Activated naive CD8-positive, alpha-beta T cell treated with anti-CD3 and anti-CD28 coated beads, Interleukin-2, amount 50 U/mL, for 16 hours (primary cell): ENCODE data around the gene CPPED1.

Source experiments
- DNase-seq: peaks from one replicate; pipeline ENCODE4 v3.0.0-alpha.2; 2020; ENCODE audit warnings: low read depth, low spot score

Gene CPPED1

DNA sequence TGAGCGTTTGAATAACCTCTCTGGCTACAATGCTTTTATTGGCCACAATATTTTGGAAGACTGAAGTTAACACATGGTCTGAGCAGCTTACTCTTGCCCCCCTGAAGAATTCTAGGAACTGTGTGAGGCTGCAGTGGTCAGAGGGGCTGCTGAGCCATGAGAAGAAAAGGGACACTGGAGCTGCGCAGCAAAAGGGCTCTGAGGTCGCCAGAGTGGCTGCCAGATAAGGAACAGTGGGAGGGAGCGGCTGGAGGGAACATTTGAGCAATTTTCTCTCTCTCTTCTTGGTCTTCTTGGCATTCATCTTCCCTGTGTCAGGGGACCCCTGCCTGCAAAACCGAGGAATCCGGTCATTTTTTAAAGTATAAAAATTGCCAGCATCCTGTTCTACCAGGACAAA, 66.1 kb downstream of the CPPED1 start:
- DNase-seq = no peak

DNA sequence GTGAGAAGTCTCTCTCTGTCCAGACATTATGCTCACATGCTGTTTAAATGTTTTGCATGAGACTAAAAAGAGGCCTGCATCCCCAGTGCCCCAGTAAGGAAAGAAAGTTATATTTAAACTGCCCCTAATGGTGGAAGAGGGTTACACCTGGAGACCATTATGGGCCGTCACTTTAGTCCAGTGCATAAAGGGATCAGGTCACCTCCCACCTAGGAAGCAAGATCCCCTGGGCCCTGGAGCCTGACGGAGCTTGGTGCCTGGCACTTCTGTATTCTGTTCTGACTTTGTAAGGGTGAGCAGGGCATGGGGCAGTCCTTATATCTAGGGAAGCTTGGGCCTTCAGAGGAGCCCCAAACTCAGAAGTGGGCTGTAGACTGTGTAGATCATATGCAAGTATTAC, 67.9 kb downstream of the CPPED1 start:
- no peak for DNase-seq

DNA sequence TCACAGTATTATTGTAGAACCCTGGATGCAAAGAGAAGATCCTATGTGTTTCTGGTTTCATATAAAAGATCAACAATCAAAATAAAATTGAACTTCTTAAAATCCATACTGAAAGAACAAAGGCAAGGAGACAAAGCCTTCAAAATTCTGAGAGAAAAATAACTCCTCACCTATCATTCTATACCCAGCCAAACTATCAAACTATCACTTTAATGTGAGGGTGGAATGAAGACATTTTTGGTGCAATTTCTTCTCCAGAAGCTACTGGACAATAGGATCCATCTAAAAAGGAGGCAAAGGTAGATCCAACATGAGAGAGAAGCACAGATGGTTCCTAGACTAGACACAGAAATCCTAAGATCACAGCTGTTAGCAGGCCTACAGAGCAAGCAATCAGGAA, 71.1 kb downstream of the CPPED1 start:
- DNase-seq = no peak

DNA sequence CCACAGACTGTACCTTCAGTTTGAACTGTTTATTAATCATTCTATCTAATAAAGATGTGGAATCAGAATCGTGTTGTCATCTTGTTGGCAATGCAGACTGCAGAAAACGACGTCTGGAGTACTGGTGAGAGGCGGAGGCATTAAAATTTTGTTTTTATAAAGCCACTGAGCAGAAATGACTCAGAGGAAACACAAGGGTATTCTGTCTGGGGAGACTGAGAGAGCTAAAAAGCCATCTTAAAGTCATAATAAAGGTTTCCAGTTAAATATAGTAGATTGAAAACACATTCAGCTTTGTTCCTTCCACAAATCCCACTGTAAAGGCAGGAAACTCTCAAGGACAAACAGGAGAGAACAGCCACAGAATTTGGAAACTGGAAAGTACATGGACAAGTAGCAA, 74.2 kb downstream of the CPPED1 start:
- DNase-seq = no peak

DNA sequence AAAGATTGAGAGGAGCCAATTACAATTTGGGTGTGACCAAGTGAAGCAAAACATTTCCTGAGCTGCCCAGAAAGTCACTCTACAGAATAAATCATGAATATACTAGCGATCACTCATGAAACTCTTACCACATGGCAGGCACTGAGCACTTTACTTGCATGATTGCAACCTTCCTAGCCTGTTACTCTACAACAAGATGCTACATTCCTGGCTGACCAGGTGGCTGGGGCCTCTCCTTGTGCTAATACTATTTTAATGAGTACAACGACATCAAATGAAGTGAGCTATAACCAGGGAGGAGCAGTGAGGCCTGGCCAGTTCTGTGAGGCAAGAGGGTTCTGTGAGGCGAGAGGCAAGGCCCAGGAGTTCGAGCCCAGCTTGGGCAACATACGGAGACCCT, 75.2 kb downstream of the CPPED1 start:
- no peak for DNase-seq

DNA sequence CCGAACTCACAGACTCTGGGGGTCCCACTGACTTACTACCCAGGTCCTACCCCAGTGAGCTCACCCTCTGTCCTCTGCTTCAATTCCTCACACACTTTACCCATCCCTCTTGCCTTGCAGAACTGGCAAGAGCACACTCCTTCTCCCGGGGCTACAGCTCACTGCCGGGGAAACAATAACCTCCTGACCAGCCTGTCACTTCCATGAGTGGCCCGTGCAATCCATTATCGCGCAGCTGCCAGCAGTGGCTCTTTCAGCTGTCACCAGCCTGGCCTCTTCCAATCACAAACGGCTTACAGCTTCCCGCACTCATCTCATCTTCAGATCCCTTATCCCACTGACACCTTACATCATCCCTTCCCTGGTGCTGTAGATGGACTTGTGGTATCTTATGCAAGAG, 79.5 kb downstream of the CPPED1 start:
- DNase-seq = no peak

DNA sequence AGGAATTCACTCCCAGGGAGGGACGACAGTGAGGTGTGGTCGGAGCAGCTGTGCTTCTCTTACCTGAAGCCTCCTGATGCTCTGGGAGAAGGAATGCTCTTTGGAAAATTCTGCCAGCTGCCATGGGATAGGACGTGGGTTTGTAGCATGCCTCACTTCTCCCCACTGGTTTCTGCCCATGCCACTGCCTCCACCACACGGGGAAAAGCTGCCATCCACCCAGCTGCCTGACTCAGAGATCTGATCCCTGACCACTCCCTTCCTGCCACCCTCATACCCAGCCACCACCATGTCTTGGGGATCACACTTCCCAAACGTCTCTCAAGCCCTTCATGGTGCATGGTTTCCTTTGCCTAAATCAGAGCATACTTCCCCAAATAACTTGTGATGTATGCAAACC, 80.0 kb downstream of the CPPED1 start:
- no peak for DNase-seq

DNA sequence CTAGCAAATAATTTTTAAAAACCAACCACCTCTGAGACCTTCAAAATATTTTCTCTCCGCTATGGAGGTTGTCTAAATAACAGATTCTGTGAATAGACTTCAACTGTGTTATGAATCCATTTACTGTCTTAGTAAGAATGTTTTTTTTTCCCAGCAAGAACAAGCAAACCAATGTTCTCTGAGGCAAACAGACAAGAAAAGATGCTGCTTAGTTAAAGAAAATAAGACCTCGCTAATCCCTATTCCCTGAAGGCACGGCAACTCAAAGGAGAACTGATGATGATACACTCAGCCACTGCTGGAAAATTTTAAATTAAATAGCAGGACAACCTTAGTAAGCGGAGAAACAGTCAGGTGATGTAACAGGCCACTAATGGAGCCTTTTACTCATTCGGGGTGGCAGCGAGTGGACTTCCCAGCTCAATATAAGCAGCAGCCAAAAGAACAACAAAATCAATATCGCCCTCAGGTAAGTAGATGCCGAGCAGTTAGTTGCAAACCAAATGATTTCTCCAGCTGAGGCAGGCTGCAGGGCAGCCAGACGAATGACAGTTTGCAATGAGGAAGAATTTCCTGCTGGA, 81.8 kb downstream of the CPPED1 start:
- no peak for DNase-seq

DNA sequence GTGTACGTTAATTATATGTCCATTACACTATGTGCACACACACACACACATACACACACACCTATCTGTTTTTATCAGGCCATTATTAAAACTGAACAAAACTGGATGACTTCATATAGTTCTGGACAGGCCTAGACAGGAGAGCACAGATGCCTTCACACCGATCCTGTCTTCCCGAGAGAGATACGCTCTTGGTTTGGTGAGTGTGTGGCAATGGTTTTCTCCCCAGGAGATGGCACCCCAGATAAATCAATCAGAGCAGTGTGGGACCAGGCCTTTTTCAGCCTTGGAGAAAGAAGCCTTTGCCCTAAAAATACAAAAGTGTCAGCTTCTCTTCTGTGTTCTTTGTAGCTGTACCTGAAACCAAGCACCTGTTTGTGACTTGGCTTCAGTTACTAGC, 83.7 kb downstream of the CPPED1 start:
- DNase-seq = no peak

DNA sequence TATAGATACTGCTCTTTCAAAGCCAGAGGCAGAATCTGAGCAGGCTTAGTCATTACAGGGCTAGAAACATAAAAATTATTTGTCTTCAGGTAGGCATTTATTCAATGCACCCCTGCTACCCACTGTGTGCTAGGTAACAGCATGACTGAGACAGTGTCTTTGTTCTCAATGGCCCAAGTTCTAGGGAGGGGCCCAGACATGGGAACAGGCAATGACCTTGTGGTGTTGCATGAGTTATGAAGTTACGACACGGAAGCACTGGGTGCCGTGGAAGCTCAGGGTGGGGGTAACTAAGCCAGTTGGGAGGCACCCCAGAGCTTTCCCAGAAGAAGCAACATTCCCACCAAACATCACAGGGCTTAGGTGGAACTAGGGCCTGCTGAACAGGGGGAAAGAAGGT, 87.0 kb downstream of the CPPED1 start:
- no peak for DNase-seq

DNA sequence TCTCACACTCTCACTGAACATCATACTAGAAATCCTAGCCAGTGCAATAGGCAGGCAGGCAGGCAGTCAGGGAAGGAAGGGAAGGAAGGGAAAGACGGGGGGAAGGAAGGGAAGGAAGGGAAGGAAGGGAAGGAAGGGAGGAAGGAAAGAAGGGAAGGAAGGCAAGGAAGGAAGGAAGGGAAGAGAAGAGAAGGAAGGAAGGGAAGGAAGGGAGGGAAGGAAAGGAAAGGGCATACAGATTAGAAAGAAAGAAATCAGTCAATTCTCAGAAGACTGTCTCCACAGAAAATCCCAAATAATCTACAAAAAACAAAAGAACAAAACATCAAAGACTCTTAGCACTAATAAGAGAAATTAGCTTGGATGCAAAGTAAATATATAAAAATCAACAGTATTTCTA, 93.9 kb downstream of the CPPED1 start:
- DNase-seq = no peak

DNA sequence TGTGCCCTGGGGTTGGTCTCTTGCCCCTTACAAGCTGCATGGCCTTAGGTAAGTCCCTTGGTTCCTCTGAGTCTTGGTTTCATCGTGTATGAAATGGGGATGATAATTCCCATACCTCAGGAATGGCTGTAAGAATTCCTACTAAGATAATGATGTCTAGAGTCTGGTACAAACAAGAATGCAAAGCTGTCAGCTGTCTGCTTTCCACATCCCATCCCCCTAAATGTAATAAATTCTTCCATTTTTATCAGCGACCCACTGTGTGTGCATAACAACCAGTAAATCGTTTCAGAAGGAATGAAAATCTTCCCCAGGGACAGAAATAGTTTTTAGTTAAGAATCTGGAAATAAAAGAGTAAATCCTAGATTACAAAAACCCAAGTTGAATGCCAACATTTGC, 95.4 kb downstream of the CPPED1 start:
- DNase-seq = no peak

DNA sequence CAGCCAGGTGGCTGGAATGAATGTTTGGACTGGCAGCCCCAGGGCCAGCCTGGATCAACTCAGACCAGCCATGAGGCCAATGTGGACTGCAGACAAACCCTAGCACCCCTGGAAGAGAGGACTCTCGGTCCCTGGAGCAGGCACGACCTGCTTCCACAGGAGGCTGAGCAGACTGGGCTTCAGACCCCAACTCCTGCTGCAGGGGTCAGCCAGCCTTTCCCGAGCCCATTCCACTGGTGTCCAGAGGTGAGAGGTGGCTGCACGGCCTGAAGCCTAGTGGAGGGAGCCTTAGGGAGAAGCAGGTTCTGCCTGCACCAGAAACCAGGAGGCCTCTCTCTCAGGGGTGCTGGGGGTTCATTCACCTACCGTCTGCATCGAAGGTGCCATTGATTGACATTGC, 97.1 kb downstream of the CPPED1 start:
- no peak for DNase-seq

DNA sequence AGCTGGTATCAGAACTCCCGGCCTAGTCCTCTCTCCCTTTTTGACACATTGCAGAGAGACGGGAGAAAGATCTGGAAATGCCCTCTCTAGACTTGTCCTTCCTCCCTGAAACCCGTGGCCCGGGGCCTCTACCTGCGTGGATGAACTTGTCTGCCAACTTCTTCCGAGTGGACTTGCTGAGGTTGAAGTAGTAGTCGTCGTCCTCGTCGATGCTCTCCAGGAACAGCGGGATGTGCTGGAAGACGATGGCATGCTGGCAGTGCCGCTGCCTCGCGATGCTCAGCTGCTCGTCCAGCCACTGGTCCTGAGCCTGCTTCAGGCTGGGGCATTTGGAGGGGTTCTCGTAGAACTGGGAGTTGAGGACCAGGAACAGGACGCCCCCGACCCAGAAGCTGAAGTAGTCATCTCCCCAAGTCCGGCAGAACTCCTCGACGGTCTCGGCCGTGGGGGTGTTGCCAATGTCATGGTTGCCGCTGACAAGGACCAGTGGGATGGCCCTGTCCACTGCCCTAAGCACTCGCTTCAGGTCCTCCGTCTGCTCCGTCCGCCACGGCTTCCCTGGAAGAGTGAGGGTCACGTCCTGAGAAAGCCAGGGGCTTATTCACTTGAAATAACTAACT, 99.1 kb downstream of the CPPED1 start:
- no peak for DNase-seq

DNA sequence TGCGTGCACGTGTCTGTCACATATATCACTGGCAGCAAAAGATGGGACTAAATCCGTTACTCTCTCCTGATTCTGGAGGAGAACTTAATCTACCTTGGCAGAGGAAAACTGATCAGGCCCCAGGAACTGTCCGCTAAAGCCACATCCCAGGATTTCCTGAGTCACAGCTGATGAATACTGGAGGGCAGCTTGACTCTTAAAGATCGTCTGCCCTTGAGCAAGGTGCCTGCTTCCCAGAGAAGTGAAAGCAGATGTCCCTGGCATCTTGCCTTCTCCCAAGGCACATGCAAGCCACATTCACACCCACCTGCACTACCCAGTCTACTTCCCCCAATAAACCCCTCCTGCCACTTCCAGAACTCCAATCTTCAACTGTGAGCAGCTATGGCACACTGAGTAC, 99.8 kb downstream of the CPPED1 start:
- no peak for DNase-seq

DNA sequence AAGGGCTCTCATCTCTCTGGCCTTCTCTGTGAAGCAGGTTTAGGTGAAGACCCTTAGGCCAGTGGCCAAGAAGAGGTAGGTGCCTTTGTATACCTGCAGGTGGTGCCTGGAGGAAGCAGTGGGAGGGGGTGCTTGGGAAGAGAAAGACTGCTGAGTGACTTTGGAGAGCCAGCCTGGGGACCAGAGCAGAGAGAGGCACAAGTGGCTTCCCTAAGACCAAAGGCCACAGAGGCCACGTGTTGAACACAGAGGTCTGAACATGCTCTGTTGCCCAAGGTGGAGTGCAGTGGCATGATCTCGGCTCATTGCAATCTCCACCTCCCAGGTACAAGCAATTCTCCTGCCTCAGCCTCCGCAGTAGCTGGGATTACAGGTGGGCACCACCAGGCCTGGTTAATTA, 103.5 kb downstream of the CPPED1 start:
- DNase-seq = no peak

DNA sequence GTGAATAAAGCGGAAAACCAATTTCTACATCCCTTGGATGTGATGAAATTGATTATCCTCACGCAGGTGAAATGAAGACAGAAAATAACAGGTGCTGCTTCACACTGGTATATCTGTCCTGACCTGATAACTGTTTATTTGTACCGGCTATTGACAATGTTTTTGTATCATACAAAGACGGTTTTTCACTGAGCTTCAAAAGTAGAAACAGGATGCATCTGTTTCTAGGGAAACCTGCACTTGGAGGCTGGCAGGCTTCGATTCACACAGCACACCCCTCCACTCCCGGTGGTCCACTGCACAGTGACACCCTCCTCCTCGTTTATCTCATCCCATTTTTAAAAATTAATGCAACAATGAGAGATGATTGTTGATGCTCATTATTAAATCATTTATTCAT, 104.5 kb downstream of the CPPED1 start:
- DNase-seq = no peak

DNA sequence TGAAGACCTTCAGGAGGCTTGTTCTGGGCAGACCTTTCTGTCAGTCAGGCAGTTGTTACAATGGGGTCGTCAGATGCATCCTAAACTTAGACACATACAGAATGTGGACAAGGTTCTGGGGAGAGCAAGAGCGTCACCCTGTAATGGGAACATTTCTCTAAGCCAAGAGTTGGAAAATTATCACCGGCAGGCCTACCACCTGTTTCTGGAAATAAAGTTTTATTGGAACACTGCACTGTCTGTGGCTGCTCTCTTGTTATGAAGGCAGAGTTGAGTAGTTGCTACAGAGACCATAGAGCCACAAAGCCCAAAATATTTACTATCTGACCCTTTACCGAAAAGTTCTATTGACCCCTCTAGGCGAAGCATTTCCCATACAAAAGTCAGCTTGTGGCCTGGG, 106.2 kb downstream of the CPPED1 start:
- no peak for DNase-seq

DNA sequence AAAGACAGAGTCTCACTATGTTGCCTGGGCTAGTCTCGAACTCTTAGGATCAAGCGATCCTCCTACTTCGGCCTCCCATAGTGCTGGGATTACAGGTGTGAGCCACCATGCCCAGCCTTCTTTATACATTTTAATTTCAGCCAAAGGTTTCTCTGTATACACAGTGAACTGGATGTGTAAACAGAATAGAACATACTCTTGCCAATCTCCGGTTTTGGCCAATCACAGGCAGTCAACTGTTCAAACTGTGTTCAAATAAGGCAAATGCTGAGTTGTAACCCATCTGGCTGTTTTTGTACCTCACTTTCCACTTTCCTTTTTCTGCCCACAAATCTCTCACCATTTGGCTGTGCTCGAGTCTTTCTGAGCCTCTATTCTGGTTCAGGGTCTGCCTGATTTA, 108.2 kb downstream of the CPPED1 start:
- no peak for DNase-seq

DNA sequence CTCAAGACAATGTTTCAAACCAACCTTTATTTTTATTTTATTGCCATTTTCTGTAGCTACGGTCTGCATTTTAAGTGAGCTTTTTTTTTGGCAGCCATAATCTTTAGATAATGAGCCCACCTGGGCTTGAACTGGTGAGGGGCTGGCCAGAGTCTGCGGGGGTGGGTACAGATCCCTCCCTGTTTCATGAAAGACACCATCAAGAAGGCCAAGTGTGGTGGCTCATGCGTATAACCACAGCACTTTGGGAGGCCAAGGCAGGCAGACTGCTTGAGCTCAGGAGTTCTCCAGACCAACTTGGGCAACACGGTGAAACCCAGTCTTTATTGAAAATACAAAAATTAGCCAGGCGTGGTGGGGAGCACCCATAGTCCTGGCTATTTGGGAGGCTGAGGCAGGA, 113.7 kb downstream of the CPPED1 start:
- no peak for DNase-seq

DNA sequence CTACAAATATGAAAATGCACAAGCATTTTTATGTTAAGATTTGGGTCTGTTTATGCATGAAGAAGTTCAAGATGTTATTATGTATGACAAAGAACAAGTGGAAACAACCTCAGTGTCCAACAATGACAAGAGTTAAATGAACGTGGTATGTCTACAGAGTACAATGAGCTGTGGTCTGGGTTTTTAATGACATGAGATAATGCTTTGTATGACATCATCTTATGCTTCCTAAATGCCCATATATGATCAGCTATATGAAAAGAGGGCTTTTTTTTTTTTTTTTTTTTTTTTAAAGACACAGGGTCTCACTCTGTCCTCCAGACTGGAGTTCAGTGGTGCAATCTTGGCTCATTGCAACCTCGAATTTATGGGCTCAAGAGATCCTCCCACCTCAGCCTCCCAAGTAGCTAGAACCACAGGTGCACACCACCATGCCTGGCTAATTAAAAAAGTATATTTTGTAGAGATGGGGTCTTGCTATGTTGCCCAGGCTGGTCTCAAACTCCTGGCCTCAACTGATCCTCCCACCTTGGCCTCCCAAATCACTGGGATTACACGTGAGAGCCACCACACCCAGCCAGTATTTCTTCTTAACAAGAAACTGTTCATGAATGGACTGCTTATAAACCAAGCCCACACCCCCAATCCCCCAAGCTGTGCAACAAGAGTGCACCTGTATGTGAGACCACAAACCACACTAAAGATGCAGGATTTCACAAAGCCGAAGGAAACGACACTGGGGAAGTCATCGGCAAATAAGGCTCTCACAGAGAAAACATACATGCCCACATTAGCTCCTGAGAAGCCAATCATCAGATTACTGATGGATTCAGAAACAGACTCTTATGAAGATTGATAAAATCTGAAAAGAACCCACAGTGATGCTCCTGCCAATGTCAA, 114.5 kb downstream of the CPPED1 start:
- DNase-seq = no peak

DNA sequence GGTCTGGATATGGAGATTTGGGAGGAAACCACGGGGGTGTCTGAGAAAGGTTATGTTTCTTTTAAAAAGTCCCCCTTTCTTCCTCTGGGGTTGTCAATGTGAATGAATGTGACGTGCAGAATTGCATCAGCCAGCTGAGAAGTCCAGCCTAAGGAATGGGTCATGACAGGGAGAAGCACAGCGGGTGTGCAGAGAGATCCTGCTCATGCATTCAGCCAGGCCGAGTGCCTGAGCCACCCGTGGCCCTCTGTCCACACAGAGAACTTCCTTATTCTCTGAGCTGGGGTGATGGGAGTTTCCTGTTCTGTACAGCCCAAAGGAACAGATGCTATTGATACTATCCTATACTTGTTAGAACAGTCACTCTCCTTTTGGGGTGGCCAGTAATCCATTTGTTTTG, 117.9 kb downstream of the CPPED1 start:
- no peak for DNase-seq
